Left lung (tissue), 10 donors: ENCODE data around the gene MAK. TPM values are rescaled to one million over a fixed set of nuclear protein-coding genes. Genes with fewer than 3 reads are reported as not detected.
"Not testable (repeated sequence)": the region's sequence is repeated elsewhere in the genome, so short reads cannot be mapped to it uniquely, and the experiment has no call there.

Source experiments
- ATAC-seq: fragments of 200-7000 bp; cut with Tn5 transposase; one replicate; pipeline ENCODE4 v1.9.1; 2020; ENCODE audit warnings: moderate library complexity
- DNase-seq, 4 donors: peaks; one replicate each; pipeline ENCODE4 v3.0.0-alpha.2; 2013 to 2020
- H3K27ac ChIP-seq, 2 donors: fragments of 200-600 bp; sonication (generic) in 1 of 2; one replicate each; pipeline versions ENCODE4 v1.5.0 to v1.8.0; 2020 to 2021
- H3K27me3 ChIP-seq, 2 donors: fragments of 200-600 bp; sonication (generic) in 1 of 2; one replicate each; pipeline versions ENCODE4 v1.5.0 to v1.8.0; 2020 to 2021
- H3K36me3 ChIP-seq, 2 donors: fragments of 200-600 bp; sonication (generic) in 1 of 2; one replicate each; pipeline versions ENCODE4 v1.5.0 to v1.8.0; 2020 to 2021
- H3K4me1 ChIP-seq, 2 donors: fragments of 200-600 bp; one replicate each; pipeline ENCODE4 v1.8.0; 2021
- H3K4me3 ChIP-seq, 2 donors: fragments of 200-600 bp; sonication (generic) in 1 of 2; one replicate each; pipeline versions ENCODE4 v1.5.0 to v1.8.0; 2020 to 2021; ENCODE audit warnings: mild to moderate bottlenecking in 1 of 2
- H3K9me3 ChIP-seq, 2 donors: fragments of 200-600 bp; sonication (generic) in 1 of 2; one replicate each; pipeline versions ENCODE4 v1.5.0 to v1.8.0; 2020 to 2021
- intact Hi-C, 2 donors: fragments of 100-400 bp; cut with DNase I; formaldehyde crosslinking; loops; one replicate each; pipeline versions ENCODE4 v1.11.2 to v1.14.2; 2022
- polyA plus RNA-seq, 6 donors: library from polyadenylated mRNA; unstranded; fragments of 120-200 nt; gene quantifications; one replicate each; pipeline ENCODE4 v1.2.1, GENCODE V29; 2013; ENCODE audit not compliant: insufficient read length in 6 of 6
- total RNA-seq, 2 donors: library from RNA; stranded (reverse); fragmentation: NEBNext Ultra II Directional; extraction: Animal tissue kit (Norgen Biotek cat#: 25700); gene quantifications; one replicate each; pipeline ENCODE4 v1.2.1, GENCODE V29; 2021
- TF ChIP-seq, protein P1 (sequence below), 2 donors: fragments of 200-600 bp; sonication (generic) in 1 of 2; IDR thresholded peaks; one replicate each; pipeline versions ENCODE4 v1.5.0 to v1.8.0; 2021; ENCODE audit warnings: antibody characterized with exemption in 2 of 2
- donor health status: DM: no; HTN: yes; CAD: no.
- donor health status: DM: no; HTN: no; CAD: no.

The MAK gene
- total and polyA plus RNA-seq, 8 donors = 0.26 to 3.8 (median 2.7) TPM

DNA sequence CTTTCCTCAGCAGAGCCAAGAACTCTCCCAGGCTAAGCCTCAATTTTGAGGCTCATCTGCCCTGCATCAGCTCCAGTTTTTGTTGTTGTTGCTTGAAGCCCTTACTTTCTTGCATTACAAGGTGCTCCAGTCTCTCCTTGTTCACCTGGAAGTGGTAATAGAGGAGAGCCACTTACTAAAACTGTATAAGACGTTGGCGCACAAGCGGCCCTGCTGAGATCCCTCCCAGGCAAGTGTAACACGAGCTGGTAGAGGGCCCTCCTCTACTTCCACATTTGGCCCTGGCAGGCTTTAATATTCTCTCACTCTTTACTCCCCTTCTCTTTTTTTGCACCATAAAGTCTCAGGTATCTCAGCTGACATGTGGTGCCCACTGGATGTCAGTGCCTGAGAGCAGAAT lies 24.0 kb upstream of the MAK start:
- Histone ChIP-seq H3K4me1 (no peaks in the 10 kb centered on the region), H3K36me3 (no peaks in the 10 kb centered on the region), H3K4me3 (no peak overlapping the region), H3K27me3 (no peaks in the 10 kb centered on the region), H3K9me3 (no peaks in the 10 kb centered on the region), H3K27ac (no peak overlapping the region)
- TF ChIP-seq, protein P1, sequence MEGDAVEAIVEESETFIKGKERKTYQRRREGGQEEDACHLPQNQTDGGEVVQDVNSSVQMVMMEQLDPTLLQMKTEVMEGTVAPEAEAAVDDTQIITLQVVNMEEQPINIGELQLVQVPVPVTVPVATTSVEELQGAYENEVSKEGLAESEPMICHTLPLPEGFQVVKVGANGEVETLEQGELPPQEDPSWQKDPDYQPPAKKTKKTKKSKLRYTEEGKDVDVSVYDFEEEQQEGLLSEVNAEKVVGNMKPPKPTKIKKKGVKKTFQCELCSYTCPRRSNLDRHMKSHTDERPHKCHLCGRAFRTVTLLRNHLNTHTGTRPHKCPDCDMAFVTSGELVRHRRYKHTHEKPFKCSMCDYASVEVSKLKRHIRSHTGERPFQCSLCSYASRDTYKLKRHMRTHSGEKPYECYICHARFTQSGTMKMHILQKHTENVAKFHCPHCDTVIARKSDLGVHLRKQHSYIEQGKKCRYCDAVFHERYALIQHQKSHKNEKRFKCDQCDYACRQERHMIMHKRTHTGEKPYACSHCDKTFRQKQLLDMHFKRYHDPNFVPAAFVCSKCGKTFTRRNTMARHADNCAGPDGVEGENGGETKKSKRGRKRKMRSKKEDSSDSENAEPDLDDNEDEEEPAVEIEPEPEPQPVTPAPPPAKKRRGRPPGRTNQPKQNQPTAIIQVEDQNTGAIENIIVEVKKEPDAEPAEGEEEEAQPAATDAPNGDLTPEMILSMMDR (IDR thresholded peaks at IDR 0.05) = no peak
- intact Hi-C loops = no loop called here
- DNase-seq (no peak), ATAC-seq (no peak)

DNA sequence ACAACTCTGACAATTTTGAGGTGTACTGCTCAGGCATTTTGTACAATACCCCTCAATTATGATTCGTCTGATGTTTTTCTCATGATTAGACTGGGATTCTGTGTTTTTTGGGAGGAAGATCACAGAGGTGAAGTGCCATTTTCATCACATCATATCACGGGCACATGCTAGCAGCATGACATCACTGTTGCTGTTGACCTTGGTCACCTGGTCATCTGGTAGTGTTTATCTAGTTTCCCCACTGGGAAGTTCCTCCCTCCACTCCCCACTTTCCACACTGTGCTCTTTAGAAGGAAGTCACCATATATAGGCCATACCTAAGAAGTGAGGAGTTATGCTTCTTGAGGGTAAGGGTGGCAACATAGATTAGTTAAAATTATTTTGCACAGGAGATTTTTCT lies 22.7 kb upstream of the MAK start:
- DNase-seq (no peak), ATAC-seq (no peak)
- H3K36me3 ChIP-seq = no peaks in the 10 kb centered on the region
- TF ChIP-seq, protein P1 (IDR thresholded peaks at IDR 0.05) = no peak
- H3K4me3 ChIP-seq = no peak overlapping the region
- intact Hi-C loops = no loop called here
- no peaks in the 10 kb centered on the region for H3K9me3 ChIP-seq
- no peaks in the 10 kb centered on the region for H3K27me3 ChIP-seq
- no peak overlapping the region for H3K27ac ChIP-seq
- H3K4me1 ChIP-seq = no peaks in the 10 kb centered on the region

DNA sequence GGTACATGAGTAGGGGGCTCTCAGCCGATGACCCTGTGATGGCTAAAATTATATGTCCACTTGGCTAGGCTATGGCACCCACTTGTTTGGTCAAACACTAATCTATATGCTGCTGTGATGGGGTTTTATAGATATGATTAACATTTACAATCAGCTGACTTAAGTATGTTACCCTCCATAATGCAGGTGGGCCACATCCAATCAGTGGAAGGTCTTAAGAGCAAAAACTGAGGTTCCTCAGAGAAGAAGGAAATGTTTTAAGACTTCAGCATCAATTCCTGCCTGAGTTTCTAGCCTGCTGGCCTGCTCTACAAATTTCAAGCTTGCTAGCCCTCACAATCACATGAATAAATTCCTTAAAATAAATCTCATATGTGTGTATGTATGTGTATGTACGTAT lies 18.9 kb upstream of the MAK start:
- TF ChIP-seq, protein P1 (IDR thresholded peaks at IDR 0.05) = no peak
- intact Hi-C loops = no loop called here
- Histone ChIP-seq H3K4me1 (no peaks in the 10 kb centered on the region), H3K27ac (no peak overlapping the region), H3K27me3 (no peaks in the 10 kb centered on the region), H3K36me3 (no peaks in the 10 kb centered on the region), H3K9me3 (peaks cover 0 to 11% of the 10 kb centered on the region in 2 donors), H3K4me3 (no peak overlapping the region)
- DNase-seq (no peak), ATAC-seq (no peak)

DNA sequence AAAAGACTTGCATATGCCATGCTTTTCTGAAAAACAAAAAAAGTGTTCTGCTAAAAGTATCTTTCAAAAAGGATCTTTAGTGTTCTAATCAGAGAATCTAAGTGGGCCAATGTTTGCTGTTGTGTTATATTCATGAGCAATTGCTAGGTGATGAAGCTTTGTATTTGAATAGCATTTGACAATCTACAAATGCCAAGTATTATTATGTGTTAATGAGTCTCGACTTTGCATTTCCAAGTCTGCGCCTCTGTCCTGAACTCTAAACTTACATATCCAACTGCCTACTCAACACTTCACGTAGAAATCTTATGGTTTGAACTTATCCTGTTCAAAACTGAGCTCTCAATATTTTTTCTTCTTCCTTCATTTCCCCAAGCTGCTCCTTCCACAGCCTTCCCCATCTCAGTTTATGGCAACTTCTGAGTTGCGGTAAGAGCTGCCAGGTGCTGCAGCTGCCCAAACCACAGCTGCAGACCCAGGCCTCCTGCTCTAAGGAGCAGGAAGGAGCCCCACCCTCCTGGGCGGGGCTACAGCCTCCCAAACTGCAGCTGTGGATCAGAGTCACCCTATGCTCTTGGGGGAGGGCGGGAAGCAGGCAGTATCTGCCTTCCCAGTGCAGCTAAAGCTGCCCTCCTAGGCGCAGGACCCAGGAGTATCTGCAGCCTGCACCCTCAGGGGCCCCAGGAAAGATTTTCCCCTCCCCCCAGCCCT lies 16.7 kb upstream of the MAK start:
- Histone ChIP-seq H3K4me3 (no peak overlapping the region), H3K36me3 (no peaks in the 10 kb centered on the region), H3K27ac (no peak overlapping the region), H3K9me3 (peaks cover 0 to 11% of the 10 kb centered on the region in 2 donors), H3K27me3 (no peaks in the 10 kb centered on the region), H3K4me1 (no peaks in the 10 kb centered on the region)
- no peak for ATAC-seq
- DNase-seq = no peak
- TF ChIP-seq, protein P1 (IDR thresholded peaks at IDR 0.05) = no peak
- intact Hi-C loops = no loop called here

DNA sequence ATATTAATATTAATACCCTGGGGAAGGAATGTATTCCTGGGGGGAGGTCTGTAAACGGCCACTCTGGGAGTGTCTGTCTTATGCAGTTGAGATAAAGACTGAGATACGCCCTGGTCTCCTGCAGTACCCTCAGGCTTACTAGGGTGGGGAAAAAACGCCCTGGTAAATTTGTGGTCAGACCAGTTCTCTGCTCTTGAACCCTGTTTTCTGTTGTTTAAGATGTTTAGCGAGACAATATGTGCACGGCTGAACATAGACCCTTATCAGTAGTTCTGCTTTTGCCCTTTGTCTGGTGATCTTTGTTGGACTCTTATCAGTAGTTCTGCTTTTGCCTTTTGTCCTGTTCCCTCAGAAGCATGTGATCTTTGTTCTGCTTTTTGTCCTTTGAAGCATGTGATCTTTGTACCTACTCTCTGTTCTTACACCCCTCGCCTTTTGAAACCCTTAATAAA lies 15.5 kb upstream of the MAK start:
- H3K27me3 ChIP-seq, H3K4me1 ChIP-seq, H3K27ac ChIP-seq, DNase-seq, H3K36me3 ChIP-seq, intact Hi-C loops, ATAC-seq, H3K4me3 ChIP-seq: not testable (repeated sequence)
- H3K9me3 ChIP-seq = peaks cover 0 to 11% of the 10 kb centered on the region in 2 donors
